HG03139 (cell line): ENCODE measurements around the gene METTL3.

Experiments used
- ATAC-seq: cut with Tn5 transposase; IDR thresholded peaks from one replicate; pipeline ENCODE4 v1.9.1; 2021; ENCODE audit not compliant: unreplicated experiment

METTL3 gene

GRCh38 chr14:21527318-21527679 is 16.2 kb upstream of the METTL3 start:
- ATAC-seq, result no peak

DNA sequence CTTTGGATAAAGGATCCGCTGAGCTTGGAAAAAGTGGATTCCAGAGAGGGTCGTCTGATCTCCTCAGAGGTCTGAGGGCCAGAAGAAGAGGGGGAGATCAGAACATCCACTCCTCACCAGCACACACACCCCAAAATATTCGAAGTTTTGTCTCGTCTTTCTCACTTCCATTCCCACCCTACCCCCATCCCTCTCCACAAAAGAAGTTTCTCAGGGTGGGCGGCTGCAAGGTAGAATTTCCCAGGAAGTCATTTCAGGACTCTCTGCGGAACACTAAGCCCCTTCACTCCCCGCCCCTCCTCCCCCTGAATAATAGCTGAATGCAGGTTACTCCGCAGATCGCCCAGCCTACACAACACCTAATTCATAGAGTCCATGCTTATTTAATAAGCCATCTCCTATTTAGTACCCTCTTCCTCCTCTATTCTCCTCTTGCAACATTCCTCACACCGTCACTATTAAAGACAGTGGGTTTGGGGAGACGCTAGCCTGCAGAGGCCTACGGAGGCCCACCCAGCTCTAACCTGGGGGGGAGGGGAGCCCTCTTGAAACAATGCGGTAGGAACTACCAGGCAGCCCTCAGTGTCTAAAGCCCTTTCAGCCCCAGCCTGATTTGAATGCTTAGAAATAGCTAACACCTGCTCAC is 15.7 kb upstream of the METTL3 start:
- peak; percentile 55 for ATAC-seq

DNA sequence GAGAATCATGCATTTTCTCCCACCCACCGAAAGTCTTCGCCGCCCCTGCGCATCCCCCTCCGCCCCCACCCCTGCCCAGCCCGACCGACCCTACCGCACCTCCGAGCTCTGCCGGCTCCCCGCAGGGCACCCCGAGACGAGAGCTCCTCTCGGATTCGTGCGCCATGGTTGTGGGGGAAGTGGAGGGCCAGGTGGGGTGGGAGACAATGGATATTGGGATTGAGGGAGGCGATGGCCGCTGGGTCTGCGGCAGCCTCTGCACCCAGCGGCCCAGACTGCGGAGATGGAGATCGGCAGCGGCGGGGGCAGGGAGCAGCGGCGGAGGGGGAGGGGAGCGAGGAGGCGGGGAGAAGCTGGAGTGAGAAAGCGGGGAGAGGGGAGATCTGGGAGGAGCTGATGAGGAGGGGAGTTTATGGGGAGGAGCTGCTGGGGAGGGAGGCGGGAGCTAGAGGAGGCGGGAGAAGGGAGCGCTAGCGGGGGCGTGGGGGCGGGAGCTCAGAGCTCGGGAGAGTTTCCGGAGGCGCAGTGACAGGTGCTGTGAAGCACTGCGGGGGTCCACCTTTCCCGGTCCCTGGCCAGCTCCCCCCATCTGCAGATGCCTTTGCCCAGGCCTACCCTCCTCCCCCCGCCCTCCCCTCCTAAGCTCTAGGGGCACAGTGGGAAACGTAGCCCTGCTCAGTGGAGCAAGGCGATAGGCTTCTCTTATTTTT is 15.0 kb upstream of the METTL3 start, which contains the start of gene SALL2:
TSS of gene SALL2 (minus strand) at position 385 of the 710 bp plus-strand sequence. CDS start at position 166, 219 bp downstream.
- no peak for ATAC-seq

DNA sequence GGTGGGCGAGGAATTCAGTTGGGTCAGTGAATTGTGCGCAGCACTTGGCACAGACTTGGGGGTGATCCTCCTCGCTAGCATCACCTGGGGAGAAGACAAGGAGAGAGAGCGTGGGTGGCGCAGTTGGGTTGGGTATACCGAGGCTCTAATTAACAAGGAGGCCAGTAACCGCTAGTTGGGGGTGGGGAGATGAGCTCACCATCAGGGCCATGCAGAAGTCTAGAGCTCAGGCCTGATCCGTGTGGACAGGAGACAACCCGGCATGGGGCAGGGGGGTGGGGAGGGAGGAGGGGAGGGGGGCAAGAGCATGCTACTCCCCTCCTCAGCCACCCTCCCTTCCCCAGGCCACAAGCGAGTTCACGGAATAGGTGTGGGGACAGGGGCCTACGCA is 14.4 kb upstream of the METTL3 start:
- ATAC-seq, result no peak

- no peak for ATAC-seq
Measured at GRCh38 chr14:21524575-21525490, 13.7 kb upstream of the METTL3 start.

DNA sequence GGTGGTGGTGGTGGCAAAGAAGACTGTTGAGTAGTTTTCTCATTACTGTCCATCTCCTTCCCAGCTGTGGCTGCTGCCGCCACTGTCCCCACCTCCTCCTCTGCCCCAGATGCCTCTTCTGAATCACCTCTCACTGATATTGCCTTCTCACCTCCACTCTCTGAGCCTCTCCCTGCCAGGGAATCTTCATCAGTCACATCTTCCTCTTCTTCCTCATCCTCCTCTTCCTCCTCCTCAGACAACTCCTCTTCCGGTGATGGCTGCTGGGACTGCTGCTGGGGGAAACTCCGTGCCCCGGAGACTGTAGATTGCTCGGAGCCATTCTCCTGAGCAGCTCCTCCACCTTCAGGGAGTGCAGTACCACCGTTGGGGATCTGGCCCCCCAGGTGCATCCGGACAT is 12.1 kb upstream of the METTL3 start:
- ATAC-seq, result no peak

DNA sequence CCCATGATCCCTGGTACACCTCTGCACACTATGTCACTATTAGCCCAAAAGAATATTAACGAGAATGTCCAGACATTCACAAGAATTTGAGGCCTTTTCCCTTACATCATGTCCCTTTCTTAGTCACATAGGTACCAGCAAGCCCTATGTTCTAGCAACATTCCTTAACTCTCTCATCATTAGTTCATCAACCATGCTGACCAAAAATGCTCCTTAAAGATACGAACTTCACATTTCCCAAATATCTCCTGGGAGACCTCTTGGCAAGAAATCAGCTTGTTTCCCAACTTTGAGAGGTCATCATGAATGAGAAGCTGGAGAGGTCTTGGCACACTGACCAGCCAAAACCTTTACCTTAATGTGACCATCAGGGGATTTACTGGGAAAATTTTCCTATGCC is 10.4 kb upstream of the METTL3 start:
- ATAC-seq, result no peak

- no peak for ATAC-seq
Measured at GRCh38 chr14:21520767-21521166, 9.6 kb upstream of the METTL3 start.

DNA sequence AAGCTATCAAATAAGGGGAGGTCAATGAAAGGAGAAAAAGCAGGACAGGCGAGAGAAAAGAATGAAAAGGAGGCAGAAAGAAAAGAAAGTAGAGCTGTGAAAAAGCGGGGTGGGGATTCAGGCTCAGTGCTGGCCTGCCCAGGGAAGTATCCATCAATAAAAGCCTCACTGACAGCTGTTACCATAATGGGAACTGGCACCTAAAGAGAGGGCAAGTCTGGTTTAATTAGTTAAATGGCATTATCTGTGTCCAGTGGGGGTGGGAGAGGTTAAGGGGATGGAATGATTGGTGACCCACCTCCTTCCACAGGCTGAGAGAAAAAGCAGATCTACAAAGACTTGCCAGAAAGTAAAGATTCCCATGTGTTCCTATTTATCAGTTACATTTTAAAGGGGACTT is 7.6 kb upstream of the METTL3 start:
- no peak for ATAC-seq

DNA sequence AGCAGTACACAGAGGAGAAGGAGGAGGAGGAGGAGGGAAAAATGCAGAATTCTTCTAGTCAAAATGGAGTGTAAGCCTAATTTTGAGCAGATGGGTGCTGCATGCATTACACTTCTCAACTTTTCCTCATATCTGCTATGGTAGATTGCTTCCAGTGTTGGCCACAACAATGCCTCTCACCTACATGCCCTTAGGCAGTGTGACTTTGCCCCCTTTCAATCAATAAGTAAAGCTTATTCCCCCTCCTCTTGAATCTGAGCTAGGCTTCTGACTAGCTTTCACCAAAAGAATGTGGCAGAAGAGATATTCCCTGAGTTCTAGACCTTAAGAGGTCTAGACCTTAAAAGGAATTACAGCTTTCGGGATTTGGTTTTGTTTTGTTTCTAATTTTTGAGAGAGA is 3.2 kb upstream of the METTL3 start:
- ATAC-seq, result no peak

- no peak for ATAC-seq
Measured at GRCh38 chr14:21509432-21510143, 1.6 kb downstream of the METTL3 start.

DNA sequence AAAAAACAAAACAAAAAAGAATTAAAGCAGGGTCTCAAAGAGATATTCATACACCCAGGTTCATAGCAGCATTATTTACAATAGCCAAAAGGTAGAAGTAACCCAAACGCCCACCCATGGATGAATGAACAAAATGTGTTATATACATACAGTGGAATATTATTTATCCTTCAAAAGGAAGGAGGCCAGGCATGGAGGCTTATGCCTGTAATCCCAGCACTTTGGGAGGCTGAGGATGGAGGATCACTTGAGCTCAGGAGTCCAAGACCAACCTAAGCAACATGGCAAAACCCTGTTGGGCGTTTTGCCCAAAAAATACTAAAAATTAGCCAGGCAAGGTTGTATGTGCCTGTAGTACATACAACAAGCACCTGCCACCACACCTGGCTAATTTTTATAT is 4.6 kb downstream of the METTL3 start:
- ATAC-seq, result no peak

DNA sequence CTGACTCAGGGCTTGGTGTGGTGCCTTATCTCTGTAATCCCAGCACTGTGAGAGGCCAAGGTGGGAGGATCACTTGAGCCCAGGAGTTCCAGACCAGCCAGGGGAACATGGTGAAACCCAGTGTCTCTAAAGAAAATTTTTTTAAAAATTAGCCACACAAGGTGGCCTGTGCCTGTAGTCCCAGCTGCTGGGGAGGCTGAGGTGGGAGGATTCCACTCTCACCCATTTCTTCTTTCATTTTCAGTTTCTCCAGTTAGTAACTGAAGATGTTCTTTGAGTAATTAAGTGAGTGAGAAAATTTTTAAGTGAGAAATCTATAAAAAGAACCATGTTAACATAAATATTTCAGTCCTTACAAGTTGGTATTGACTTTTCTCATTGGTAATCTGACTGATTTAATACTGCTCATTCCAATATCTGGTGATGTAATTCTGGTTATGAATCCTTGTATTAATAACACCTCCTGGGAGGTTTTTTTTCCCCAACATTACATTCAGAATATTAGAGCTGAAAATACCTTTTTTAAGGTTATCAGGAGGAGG is 6.1 kb downstream of the METTL3 start:
- no peak for ATAC-seq

DNA sequence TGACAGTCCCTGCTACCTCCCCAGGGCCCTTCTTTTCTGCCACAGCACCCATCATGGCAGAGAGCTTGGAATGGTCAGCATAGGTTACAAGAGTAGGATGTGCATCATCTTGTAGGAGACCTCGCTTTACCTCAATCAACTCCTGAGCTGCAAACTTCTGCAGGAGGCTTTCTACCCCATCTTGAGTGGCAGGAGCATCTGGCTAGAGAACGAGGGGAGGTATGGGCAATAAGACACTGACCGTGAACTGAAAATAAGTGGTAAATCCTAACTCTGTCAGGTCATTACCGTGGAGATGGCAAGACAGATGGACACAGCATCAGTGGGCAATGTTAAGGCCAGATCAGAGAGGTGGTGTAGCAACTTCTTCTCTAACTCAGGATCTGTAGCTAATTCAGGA is 7.8 kb downstream of the METTL3 start:
- ATAC-seq, result no peak

DNA sequence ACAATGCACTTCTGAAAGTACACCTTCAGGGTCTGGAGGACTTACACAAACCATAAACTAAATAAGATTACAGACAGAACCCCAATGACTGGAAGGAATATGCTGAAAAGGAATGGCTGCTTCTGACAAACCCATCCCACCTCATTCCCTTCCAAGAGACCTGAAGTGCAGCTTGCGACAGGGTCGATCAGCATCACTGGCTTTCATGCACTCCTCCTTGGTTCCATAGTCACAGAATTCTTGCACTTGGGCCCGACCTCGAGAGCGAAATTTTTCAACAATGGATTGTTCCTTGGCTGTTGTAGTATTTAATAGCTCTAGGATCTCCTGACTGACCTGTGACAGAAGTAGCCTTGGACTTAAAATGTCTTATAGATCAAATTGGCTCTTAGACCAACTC is 9.6 kb downstream of the METTL3 start:
- no peak for ATAC-seq

GRCh38 chr14:21498540-21499526 is 12.3 kb downstream of the METTL3 start:
- no peak for ATAC-seq

GRCh38 chr14:21496453-21496852 is 14.7 kb downstream of the METTL3 start:
- ATAC-seq, result no peak

DNA sequence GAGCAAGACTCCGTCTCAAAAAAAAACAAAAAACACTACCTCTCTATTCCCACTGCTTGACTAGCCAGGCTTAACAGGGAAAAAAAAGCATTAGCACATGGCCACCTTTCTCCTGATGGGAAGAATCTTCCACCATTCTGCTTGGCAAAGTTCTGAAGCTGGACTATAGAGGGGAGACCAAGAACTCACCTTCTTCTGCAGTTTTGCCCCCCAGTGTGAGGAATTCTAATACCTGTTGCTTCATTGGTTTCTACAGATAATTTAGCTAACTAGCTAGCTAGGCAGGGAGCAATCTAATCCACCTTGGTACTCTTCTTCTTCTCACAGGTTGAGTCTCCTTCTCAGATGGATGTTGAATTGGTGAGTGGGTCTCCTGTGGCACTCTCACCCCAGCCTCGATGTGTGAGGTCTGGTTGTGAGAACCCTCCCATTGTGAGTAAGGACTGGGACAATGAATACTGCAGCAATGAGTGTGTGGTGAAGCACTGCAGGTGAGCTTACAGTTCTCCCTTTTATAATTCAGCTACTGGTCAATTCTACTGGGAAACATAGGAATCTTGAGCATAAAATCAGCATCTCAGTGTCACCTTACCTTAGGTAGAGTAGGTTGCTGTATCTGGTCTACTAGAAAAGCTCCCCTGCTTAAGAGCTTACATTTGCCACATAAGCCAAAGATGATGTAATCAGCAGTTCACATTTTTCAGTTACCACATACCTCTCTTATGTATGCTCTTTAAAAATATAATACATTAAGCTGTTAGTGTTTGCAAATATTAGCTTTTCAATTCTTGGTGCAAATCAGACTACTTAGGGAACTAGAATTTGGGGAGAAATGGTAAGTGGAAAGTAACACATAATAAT is 16.0 kb downstream of the METTL3 start:
- no peak for ATAC-seq

GRCh38 chr14:21486640-21487087 is 24.5 kb downstream of the METTL3 start:
- no peak for ATAC-seq
